ENCODE data around the gene FILIP1L.

DNA sequence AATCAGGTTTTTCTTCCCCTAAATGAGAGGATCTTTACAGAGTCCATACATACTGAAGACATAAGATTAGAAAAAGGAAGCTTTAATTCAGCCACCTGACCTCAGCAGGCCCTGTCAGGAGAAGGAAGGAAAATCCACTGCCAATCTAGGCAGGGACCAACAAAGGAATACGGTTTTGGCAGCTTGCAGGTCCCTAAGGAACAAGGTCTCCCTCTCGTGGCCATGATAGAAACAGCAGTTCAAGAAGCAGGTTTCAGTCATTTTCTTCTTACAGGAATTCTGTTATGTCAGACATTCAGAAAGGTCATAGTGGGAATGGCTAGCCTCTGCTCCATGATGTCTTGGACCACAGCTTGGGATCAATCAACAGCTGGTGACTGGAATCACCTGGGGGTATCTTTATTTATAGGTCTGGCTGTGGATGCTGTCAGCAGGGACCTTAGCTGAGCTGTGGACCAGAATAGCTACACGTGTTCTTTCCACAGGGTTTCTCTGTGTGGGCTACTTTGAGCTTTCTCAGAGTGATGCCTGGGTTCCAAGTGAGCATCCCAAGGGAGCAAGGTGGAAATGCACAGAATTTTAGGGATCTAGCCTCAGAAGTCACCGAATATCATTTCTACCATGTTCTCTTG, 306.0 kb downstream of the FILIP1L start:
- TF ChIP-seq, protein P1, sequence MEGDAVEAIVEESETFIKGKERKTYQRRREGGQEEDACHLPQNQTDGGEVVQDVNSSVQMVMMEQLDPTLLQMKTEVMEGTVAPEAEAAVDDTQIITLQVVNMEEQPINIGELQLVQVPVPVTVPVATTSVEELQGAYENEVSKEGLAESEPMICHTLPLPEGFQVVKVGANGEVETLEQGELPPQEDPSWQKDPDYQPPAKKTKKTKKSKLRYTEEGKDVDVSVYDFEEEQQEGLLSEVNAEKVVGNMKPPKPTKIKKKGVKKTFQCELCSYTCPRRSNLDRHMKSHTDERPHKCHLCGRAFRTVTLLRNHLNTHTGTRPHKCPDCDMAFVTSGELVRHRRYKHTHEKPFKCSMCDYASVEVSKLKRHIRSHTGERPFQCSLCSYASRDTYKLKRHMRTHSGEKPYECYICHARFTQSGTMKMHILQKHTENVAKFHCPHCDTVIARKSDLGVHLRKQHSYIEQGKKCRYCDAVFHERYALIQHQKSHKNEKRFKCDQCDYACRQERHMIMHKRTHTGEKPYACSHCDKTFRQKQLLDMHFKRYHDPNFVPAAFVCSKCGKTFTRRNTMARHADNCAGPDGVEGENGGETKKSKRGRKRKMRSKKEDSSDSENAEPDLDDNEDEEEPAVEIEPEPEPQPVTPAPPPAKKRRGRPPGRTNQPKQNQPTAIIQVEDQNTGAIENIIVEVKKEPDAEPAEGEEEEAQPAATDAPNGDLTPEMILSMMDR (IDR thresholded peaks at IDR 0.05) = peak in 2 of 3 experiments; percentile 46 to 66
- no peak for TF ChIP-seq POLR2AphosphoS5 (IDR thresholded peaks at IDR 0.05; ENCODE audit: insufficient read depth in 1 of 2, low read depth in 1 of 2)

All from vagina (tissue), 2 donors.